ENCODE measurements around the gene ATG7.
"Not testable (repeated sequence)": the region's sequence is repeated elsewhere in the genome, so short reads cannot be mapped to it uniquely, and the experiment has no call there.

Gene ATG7

DNA sequence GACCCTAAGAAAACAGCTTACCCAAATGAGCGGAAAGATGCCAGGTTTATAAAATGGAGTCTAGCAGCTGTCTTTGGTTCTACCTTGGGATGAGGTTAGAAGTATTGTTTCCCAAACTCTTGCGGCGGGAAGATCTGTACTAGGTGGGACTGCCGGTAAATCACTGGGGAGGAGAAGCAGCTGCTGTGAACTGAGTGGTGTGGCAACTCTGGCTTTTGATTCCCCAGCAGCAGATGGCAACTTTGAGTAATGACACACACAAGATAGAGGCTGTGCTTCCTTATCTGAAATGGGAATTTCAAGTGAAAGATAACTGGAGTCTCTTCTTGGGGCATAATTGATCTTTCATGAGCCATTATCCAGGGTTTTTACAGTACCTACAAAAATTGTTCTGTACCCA is 184.9 kb downstream of the ATG7 start:
- no peak for TF ChIP-seq CTCF (IDR thresholded peaks at IDR 0.05; ENCODE audit: low read depth, low read length, missing control alignments)
- no peak for DNase-seq (ENCODE audit: extremely low read depth, low read depth)
- H3K4me3 ChIP-seq (replicated peaks; ENCODE audit: low read depth, low read length): no peak overlapping the region

- no peak overlapping the region for H3K4me3 ChIP-seq (replicated peaks; ENCODE audit: low read depth, low read length)
- no peak for TF ChIP-seq CTCF (IDR thresholded peaks at IDR 0.05; ENCODE audit: low read depth, low read length, missing control alignments)
- DNase-seq (ENCODE audit: extremely low read depth, low read depth): no peak
Observed at GRCh38 chr3:11459186-11459824, 187.1 kb downstream of the ATG7 start.

DNA sequence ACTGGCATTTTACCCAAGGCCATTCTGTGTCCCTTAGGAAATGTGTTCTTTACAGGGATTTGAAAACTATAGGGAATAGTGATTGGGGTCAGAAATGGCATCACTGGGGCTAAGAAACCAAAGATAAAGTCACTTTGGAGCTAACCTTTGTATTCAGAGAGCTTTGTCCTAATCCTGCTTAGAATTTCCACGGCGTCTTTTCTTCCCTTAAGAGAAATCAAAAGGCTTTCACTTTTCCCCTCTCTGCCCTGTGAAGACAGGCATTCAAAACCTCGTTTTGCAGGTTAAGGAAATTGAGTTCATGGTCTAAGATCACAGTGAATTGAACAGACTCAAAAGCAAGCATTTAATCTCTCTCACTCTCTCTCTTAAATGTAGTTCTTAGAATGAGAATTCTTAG is 189.0 kb downstream of the ATG7 start:
- no peak overlapping the region for H3K4me3 ChIP-seq (replicated peaks; ENCODE audit: low read depth, low read length)
- no peak for DNase-seq (ENCODE audit: extremely low read depth, low read depth)
- TF ChIP-seq CTCF (IDR thresholded peaks at IDR 0.05; ENCODE audit: low read depth, low read length, missing control alignments): no peak

GRCh38 chr3:11462673-11463072 is 190.5 kb downstream of the ATG7 start:
- not testable (repeated sequence) for H3K4me3 ChIP-seq (replicated peaks; ENCODE audit: low read depth, low read length); DNase-seq (ENCODE audit: extremely low read depth, low read depth)

DNA sequence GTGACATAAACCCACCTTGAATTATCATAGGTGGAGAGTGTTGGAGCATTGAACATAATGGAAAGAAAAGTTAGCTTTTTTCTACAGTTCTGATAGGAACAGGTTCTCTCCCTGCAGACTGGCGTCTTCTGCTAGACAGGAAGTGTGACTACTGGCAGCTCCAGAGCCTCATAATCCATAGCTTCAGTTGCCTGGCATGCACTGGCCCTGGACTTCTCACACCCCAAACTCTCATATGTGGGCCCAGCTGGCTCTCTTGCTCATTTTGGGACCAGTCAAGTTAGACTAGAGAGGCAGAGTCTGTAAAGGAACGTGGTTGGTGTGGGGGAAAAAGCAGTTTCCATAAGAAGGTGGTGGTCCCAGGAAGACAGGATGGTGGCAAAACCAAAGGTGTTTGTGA is 191.4 kb downstream of the ATG7 start:
- no peak overlapping the region for H3K4me3 ChIP-seq (replicated peaks; ENCODE audit: low read depth, low read length)
- no peak for DNase-seq (ENCODE audit: extremely low read depth, low read depth)
- no peak for TF ChIP-seq CTCF (IDR thresholded peaks at IDR 0.05; ENCODE audit: low read depth, low read length, missing control alignments)

- TF ChIP-seq CTCF (IDR thresholded peaks at IDR 0.05; ENCODE audit: low read depth, low read length, missing control alignments): no peak
- no peak overlapping the region for H3K4me3 ChIP-seq (replicated peaks; ENCODE audit: low read depth, low read length)
- DNase-seq (ENCODE audit: extremely low read depth, low read depth): no peak
Observed at GRCh38 chr3:11464356-11464755, 192.2 kb downstream of the ATG7 start.

DNA sequence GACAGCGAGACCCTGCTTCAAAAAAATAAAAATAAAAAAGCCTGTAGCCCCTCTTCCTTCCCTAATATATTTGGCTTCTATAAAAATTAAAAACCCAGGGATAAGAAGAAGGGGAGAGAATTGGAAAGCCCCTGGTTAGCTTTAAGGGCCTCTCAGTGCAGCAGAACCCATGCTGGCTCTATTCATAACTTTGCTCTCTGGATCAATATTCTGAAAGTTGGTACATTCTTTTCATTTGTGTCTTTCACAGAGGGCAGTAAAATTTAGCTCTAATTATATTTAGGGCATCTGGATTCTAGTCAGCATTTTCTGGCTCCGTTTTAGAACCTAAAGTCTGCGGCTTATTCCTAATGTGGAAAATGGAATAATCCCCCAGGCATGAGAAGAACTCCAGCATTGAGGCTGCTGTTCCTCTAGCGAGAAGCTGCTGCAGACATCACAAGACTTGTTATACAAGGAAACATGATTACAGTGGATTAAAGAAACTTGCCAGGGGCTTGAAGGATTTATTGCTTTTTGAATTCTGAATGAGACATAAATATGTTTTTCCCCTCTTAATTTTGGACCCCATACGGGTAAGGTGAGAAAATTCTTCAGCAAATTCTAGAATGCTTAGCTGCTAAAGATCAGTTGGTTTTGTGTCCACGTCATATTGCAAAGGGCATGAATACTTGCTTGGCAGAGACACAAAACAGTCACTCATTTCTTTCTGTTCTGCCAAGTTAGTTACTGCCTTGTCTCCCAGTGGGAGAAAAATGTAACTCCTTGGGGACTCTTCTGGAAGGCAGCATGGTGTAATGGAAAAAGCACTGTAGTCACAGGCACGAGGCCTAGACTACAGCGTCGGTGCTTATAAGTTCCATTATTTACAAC is 193.8 kb downstream of the ATG7 start:
- no peak overlapping the region for H3K4me3 ChIP-seq (replicated peaks; ENCODE audit: low read depth, low read length)
- no peak for DNase-seq (ENCODE audit: extremely low read depth, low read depth)
- no peak for TF ChIP-seq CTCF (IDR thresholded peaks at IDR 0.05; ENCODE audit: low read depth, low read length, missing control alignments)
